Brain microvascular endothelial cell (primary cell): ENCODE measurements around the gene PRPF19.

Source experiments
- DNase-seq: peaks from one replicate; pipeline ENCODE4 v3.0.0-alpha.2; 2020
- H3K27ac ChIP-seq: fragments of 250-450 bp; sonication (Bioruptor Pico); 2 replicates; pipeline ENCODE4 v1.5.1; 2020; ENCODE audit warnings: mild to moderate bottlenecking, moderate library complexity
- H3K27me3 ChIP-seq: fragments of 250-450 bp; sonication (Bioruptor Pico); replicated peaks from 2 replicates; pipeline ENCODE4 v1.5.1; 2020; ENCODE audit warnings: mild to moderate bottlenecking
- H3K36me3 ChIP-seq: fragments of 250-450 bp; sonication (Bioruptor Pico); replicated peaks from 2 replicates; pipeline ENCODE4 v1.5.1; 2020; ENCODE audit warnings: mild to moderate bottlenecking
- H3K4me3 ChIP-seq: 2 replicates; pipeline ENCODE4 v1.5.1; 2011; ENCODE audit warnings: low read depth, mild to moderate bottlenecking, control low read depth, low read length, moderate library complexity
- in situ Hi-C: cut with HindIII; loops from 2 replicates; pipeline ENCODE4 v1.10.0; 2017; ENCODE audit warnings: low sequenced_read_pairs, low pct_ligation_motif_present
- TF ChIP-seq, protein P1 (sequence below): IDR thresholded peaks from 2 replicates; pipeline ENCODE4 v1.5.1; 2011; ENCODE audit warnings: low read depth, mild to moderate bottlenecking, moderate library complexity, low read length, control low read depth, inconsistent platforms; ENCODE audit errors: missing control alignments

The PRPF19 gene

GRCh38 chr11:60866911-60867870 is 39.2 kb downstream of the PRPF19 start, which contains the start of gene ZP1:
Gene ZP1, plus strand, starts transcription at chr11:60867542. Its CDS starts 20 bp downstream, at chr11:60867562.
- Histone ChIP-seq H3K36me3 (no peaks in the 10 kb centered on the region), H3K4me3 (no peak within 1 kb of the TSS), H3K27ac (no peak within 1 kb of the TSS), H3K27me3 (no peaks in the 10 kb centered on the region)
- no peak for DNase-seq
- TF ChIP-seq, protein P1, sequence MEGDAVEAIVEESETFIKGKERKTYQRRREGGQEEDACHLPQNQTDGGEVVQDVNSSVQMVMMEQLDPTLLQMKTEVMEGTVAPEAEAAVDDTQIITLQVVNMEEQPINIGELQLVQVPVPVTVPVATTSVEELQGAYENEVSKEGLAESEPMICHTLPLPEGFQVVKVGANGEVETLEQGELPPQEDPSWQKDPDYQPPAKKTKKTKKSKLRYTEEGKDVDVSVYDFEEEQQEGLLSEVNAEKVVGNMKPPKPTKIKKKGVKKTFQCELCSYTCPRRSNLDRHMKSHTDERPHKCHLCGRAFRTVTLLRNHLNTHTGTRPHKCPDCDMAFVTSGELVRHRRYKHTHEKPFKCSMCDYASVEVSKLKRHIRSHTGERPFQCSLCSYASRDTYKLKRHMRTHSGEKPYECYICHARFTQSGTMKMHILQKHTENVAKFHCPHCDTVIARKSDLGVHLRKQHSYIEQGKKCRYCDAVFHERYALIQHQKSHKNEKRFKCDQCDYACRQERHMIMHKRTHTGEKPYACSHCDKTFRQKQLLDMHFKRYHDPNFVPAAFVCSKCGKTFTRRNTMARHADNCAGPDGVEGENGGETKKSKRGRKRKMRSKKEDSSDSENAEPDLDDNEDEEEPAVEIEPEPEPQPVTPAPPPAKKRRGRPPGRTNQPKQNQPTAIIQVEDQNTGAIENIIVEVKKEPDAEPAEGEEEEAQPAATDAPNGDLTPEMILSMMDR: no peak
- in situ Hi-C loops: no loop called here

DNA sequence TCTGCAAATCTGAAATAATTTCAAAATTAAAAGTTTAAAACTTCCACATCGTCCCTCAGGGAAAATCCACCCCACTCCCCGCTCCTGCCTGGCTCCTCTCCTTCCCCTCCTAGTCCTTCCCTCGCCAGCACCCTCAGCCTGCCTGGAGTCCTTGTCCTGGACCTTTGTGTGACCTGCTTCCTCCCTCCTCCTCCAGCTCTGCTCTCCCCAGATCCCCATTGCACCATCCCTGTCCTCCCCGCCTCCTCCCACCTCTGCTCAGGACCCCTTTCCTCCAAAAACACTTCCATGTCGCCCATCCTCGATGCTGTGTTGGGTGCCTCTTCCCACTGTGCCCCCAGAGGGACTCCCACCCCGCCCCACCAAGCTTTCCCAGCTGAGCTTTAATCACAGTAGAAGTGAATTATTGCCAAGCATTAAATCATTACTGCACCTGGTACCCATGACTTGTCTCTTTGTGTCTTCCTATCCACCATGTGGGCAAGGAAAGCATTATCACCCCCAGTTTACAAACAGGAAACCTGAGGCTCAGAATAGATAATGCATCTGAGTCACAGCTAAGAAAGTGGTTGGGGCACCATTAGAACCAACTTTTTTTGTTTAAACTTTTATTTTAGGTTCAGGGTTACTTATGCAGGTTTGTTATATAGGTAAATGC is 41.4 kb downstream of the PRPF19 start:
- Histone ChIP-seq H3K27ac (no peak overlapping the region), H3K27me3 (no peaks in the 10 kb centered on the region), H3K36me3 (no peaks in the 10 kb centered on the region), H3K4me3 (no peak overlapping the region)
- in situ Hi-C loops: no loop called here
- DNase-seq: no peak
- TF ChIP-seq, protein P1: no peak

DNA sequence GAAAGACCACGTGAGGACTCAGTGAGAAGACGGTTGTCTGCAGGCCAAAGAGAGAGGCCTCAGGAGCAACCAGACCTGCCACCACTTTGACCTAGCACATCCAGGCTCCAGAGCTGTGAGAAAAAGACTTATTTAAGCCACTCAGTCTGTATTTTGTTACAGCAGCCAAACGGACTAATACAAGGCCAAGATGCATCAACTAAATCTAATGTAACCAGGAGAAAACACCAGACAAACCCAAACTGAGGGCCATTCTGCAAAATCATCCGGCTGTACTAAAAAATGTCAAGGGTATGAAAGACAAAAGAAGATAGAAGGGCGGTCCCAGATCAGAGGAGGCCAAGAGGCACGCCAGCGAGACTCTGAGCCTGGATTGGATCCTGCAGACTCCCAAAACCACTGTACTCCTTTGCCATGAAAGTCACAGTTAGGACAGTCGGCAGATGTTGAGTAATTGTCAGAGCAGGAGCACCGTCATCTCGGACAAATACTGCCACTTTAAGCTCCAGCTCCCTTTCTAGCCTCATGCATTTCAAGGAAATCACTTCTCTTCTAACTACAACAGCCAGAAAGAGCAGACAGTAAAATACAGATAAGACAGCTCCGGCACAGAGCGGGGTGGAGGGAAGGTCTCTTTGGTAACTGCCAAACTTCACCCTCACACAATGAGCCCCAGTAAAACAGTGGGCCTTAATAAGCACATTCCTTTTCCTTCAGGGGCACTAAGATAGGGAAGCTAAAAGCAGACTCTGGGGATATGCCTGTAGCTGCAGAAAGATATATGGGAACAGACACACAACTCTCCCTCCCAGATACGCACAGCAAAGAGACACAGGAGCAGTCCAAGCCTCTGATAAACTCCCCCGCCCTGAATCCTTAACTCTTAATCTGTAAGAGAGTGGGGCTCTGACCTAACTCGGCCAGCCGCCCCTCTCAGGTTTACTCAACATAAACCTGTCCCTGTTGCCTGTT is 42.5 kb downstream of the PRPF19 start:
- TF ChIP-seq, protein P1: no peak
- Histone ChIP-seq H3K27me3 (no peaks in the 10 kb centered on the region), H3K4me3 (no peak overlapping the region), H3K27ac (no peak overlapping the region), H3K36me3 (no peaks in the 10 kb centered on the region)
- in situ Hi-C loops: no loop called here
- no peak for DNase-seq

GRCh38 chr11:60862171-60862570 is 44.2 kb downstream of the PRPF19 start:
- DNase-seq: no peak
- H3K27ac ChIP-seq: no peak overlapping the region
- TF ChIP-seq, protein P1: no peak
- no peak overlapping the region for H3K4me3 ChIP-seq
- H3K27me3 ChIP-seq: no peaks in the 10 kb centered on the region
- no peaks in the 10 kb centered on the region for H3K36me3 ChIP-seq
- in situ Hi-C loops: no loop called here

DNA sequence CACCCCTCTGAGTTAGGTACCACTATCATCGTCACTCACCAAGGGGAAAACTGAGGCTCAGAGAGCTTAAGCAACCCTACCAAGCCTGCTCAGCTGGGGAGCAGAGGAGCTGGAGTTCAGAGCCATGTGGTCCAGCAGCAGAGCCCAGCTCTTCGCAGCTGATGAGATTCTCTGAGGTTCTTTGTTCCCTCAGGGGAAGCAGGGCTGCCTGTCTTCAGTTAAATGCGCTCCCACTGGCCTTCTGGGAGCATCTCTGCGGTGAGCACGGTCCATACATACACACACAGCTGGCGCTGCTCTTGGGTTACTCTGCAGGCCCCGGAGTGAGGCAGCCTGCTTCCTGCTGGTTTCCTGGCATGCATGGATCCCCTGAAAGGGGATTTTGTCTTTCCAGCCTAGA is 45.4 kb downstream of the PRPF19 start:
- Histone ChIP-seq H3K4me3 (no peak overlapping the region), H3K27me3 (no peaks in the 10 kb centered on the region), H3K27ac (no peak overlapping the region), H3K36me3 (no peaks in the 10 kb centered on the region)
- in situ Hi-C loops: no loop called here
- no peak for DNase-seq
- TF ChIP-seq, protein P1: no peak
